Spleen (tissue), 11 donors: Measurements from ENCODE around the gene ERG. TPM values are rescaled to one million over a fixed set of nuclear protein-coding genes. Genes with fewer than 3 reads are reported as not detected.

Experiments
- DNase-seq: peaks from one replicate; pipeline ENCODE4 v3.0.0-alpha.2; 2020
- H3K27ac ChIP-seq, 8 donors: fragments of 200-600 bp; sonication (generic) in 7 of 8; 1 replicate in 4 of 8; 2 replicates in 4 of 8; pipeline versions ENCODE4 v1.5.0 to v1.8.0; 2016 to 2021; ENCODE audit warnings: inconsistent platforms in 4 of 8, mild to moderate bottlenecking in 4 of 8, moderate library complexity in 1 of 8
- H3K27me3 ChIP-seq, 7 donors: fragments of 200-600 bp; sonication (generic) in 6 of 7; replicated peaks in 1 of 7; 1 replicate in 4 of 7; 2 replicates in 3 of 7; pipeline versions ENCODE4 v1.5.0 to v1.8.0; 2016 to 2021; ENCODE audit warnings: inconsistent platforms in 3 of 7, mild to moderate bottlenecking in 1 of 7
- H3K36me3 ChIP-seq, 6 donors: fragments of 200-600 bp; sonication (generic) in 5 of 6; 1 replicate in 4 of 6; 2 replicates in 2 of 6; pipeline versions ENCODE4 v1.5.0 to v1.8.0; 2016 to 2021; ENCODE audit warnings: inconsistent platforms in 2 of 6
- H3K4me1 ChIP-seq, 6 donors: fragments of 200-600 bp; sonication (generic) in 5 of 6; 1 replicate in 3 of 6; 2 replicates in 3 of 6; pipeline versions ENCODE4 v1.5.0 to v1.8.0; 2016 to 2021; ENCODE audit warnings: inconsistent platforms in 3 of 6
- H3K4me3 ChIP-seq, 8 donors: fragments of 200-600 bp; sonication (generic) in 7 of 8; 1 replicate in 4 of 8; 2 replicates in 4 of 8; pipeline versions ENCODE4 v1.5.0 to v1.8.0; 2016 to 2021; ENCODE audit warnings: inconsistent platforms in 4 of 8, mild to moderate bottlenecking in 4 of 8, moderate library complexity in 2 of 8
- H3K9me3 ChIP-seq, 8 donors: fragments of 200-600 bp; sonication (generic) in 7 of 8; 1 replicate in 4 of 8; 2 replicates in 4 of 8; pipeline versions ENCODE4 v1.5.0 to v1.8.0; 2016 to 2021; ENCODE audit warnings: inconsistent platforms in 4 of 8
- CTCF ChIP-seq, 11 experiments: fragments of 200-600 bp in 7 of 11; fragments of 450-650 bp in 4 of 11; sonication (generic) in 4 of 11; IDR thresholded peaks in 8 of 11; conservative IDR thresholded peaks in 3 of 11; 1 replicate in 7 of 11; 2 replicates in 4 of 11; pipeline versions ENCODE4 v1.4.0 to v1.8.0; 2016 to 2021; ENCODE audit warnings: antibody characterized with exemption in 11 of 11, inconsistent platforms in 4 of 11, mild to moderate bottlenecking in 1 of 11
- POLR2A ChIP-seq, 3 donors: fragments of 450-650 bp; IDR thresholded peaks; one replicate each; pipeline ENCODE4 v1.5.1; 2017; ENCODE audit warnings: antibody characterized with exemption in 3 of 3, mild to moderate bottlenecking in 1 of 3
- POLR2AphosphoS5 ChIP-seq, 3 donors: sonication (generic); formaldehyde crosslinking; IDR thresholded peaks; one replicate each; pipeline ENCODE4 v1.5.1; 2017; ENCODE audit warnings: antibody characterized with exemption in 3 of 3
- WGBS, 5 donors: extraction: QIAGEN DNeasy Blood & Tissue Kit in 3 of 5; methylation state at CpG; one replicate each; pipeline versions ENCODE4 v1.1.5 to v1.1.7; 2013 to 2018; 5-methylcytosine and 5-hydroxymethylcytosine counted together
- intact Hi-C: fragments of 100-400 bp; cut with DNase I; formaldehyde crosslinking; loops from one replicate; pipeline ENCODE4 v1.15.0; 2023; ENCODE audit warnings: low total_unique reads
- polyA plus RNA-seq, 3 donors: library from polyadenylated mRNA; stranded (reverse); fragments of 200-250 nt; gene quantifications; one replicate each; pipeline ENCODE4 v1.2.1, GENCODE V29; 2013
- total RNA-seq, 7 donors: library from RNA; depleted of rRNA in 3 of 7; stranded (reverse); fragments of >200 nt in 3 of 7; fragmentation: NEBNext Ultra II Directional in 4 of 7; extraction: Animal tissue kit (Norgen Biotek cat#: 25700) in 4 of 7; gene quantifications; one replicate each; pipeline versions ENCODE4 v1.1.0 to v1.2.1, GENCODE V29; 2016 to 2021
- donor health status: healthy with polysubstance abuse.
- donor health status: DM: no; HTN: no; CAD: no; lungs with moderate emphysema.
- donor health status: DM: no; HTN: no; CAD: no.
- donor health status: Bipolar disorder and iron deficiency.
- donor health status: healthy.
- donor health status: DM: no; HTN: no; CAD: no.
- donor health status: DM: yes; HTN: yes; CAD: no.

ERG gene
- total and polyA plus RNA-seq, 10 donors = 7.3 to 93.8 (median 57.5) TPM

- Histone ChIP-seq H3K36me3 (peaks cover 0 to 24% (median 0%) of the 10 kb centered on the region in 6 donors), H3K27ac (peak overlapping the region in 4 of 8 donors; percentile 18 to 58 (median 34)), H3K9me3 (no peaks in the 10 kb centered on the region), H3K4me3 (no peak overlapping the region), H3K4me1 (peaks cover 0 to 18% (median 4%) of the 10 kb centered on the region in 6 donors), H3K27me3 (no peaks in the 10 kb centered on the region)
- no peak for TF ChIP-seq POLR2A (IDR thresholded peaks at IDR 0.05)
- TF ChIP-seq POLR2AphosphoS5 (IDR thresholded peaks at IDR 0.05) = no peak
- TF ChIP-seq CTCF (IDR thresholded peaks at IDR 0.05 in 8 of 11, conservative IDR thresholded peaks at IDR 0.05 in 3 of 11) = no peak
- no peak for DNase-seq
- 73 to 93% (median 84%) methylated on average over 5 of the region's 5 CpGs for WGBS, 5 donors
- intact Hi-C loops = no loop called here
These were observed 80.6 kb downstream of the ERG start for GRCh38 chr21:38417726-38418125.

GRCh38 chr21:38416791-38417190 is 81.5 kb downstream of the ERG start:
- DNase-seq = no peak
- intact Hi-C loops = no loop called here
- Histone ChIP-seq H3K4me1 (peaks cover 0 to 18% (median 4%) of the 10 kb centered on the region in 6 donors), H3K27me3 (no peaks in the 10 kb centered on the region), H3K36me3 (peaks cover 0 to 15% (median 0%) of the 10 kb centered on the region in 6 donors), H3K9me3 (peaks cover 0 to 7% (median 4%) of the 10 kb centered on the region in 8 donors), H3K4me3 (no peak overlapping the region), H3K27ac (peak overlapping the region in 4 of 8 donors; percentile 18 to 58 (median 34))
- TF ChIP-seq CTCF (IDR thresholded peaks at IDR 0.05 in 8 of 11, conservative IDR thresholded peaks at IDR 0.05 in 3 of 11) (no peak), POLR2AphosphoS5 (IDR thresholded peaks at IDR 0.05) (no peak), POLR2A (IDR thresholded peaks at IDR 0.05) (no peak)
- WGBS, 5 donors = 41 to 86% (median 59%) methylated on average over 10 of the region's 10 CpGs

- Histone ChIP-seq H3K4me3 (no peak overlapping the region), H3K4me1 (peaks cover 0 to 12% (median 4%) of the 10 kb centered on the region in 6 donors), H3K27me3 (no peaks in the 10 kb centered on the region), H3K27ac (no peak overlapping the region), H3K9me3 (peaks cover 0 to 12% (median 8%) of the 10 kb centered on the region in 8 donors), H3K36me3 (no peaks in the 10 kb centered on the region)
- intact Hi-C loops = no loop called here
- 80 to 93% (median 87%) methylated on average over 3 of the region's 3 CpGs for WGBS, 5 donors
- no peak for DNase-seq
- TF ChIP-seq POLR2AphosphoS5 (IDR thresholded peaks at IDR 0.05) = no peak
- no peak for TF ChIP-seq CTCF (IDR thresholded peaks at IDR 0.05 in 8 of 11, conservative IDR thresholded peaks at IDR 0.05 in 3 of 11)
- no peak for TF ChIP-seq POLR2A (IDR thresholded peaks at IDR 0.05)
These were observed 84.2 kb downstream of the ERG start for GRCh38 chr21:38413958-38414548.

GRCh38 chr21:38410466-38410865 is 87.8 kb downstream of the ERG start:
- no peak for DNase-seq
- intact Hi-C loops = no loop called here
- WGBS, 5 donors = 88 to 94% (median 88%) methylated on average over 1 of the region's 1 CpG
- Histone ChIP-seq H3K36me3 (no peaks in the 10 kb centered on the region), H3K9me3 (peaks cover 0 to 12% (median 8%) of the 10 kb centered on the region in 8 donors), H3K4me1 (peaks cover 0 to 2% (median 0%) of the 10 kb centered on the region in 6 donors), H3K27me3 (no peaks in the 10 kb centered on the region), H3K4me3 (no peak overlapping the region), H3K27ac (no peak overlapping the region)
- TF ChIP-seq CTCF (IDR thresholded peaks at IDR 0.05 in 8 of 11, conservative IDR thresholded peaks at IDR 0.05 in 3 of 11) (no peak), POLR2AphosphoS5 (IDR thresholded peaks at IDR 0.05) (no peak)
